SK-N-SH treated with all-trans-retinoic acid at 6 μM for 48 hours (cell line): Measurements from ENCODE around the gene P3H1.

Source experiments
- ATAC-seq: fragments of 200-7000 bp; cut with Tn5 transposase; 3 replicates; pipeline ENCODE4 v1.9.1; 2020; ENCODE audit warnings: mild to moderate bottlenecking, moderate library complexity
- ARNTL ChIP-seq: fragments of 450-650 bp; formaldehyde crosslinking; IDR thresholded peaks from 2 replicates; pipeline ENCODE4 v1.5.0; 2020; ENCODE audit warnings: low read depth, mild to moderate bottlenecking, moderate library complexity, borderline replicate concordance
- BACH2 ChIP-seq: fragments of 250-450 bp; sonication (Bioruptor Pico); IDR thresholded peaks from 2 replicates; pipeline ENCODE4 v1.9.0; 2021; ENCODE audit warnings: mild to moderate bottlenecking, borderline replicate concordance
- CREB5 ChIP-seq: fragments of 250-450 bp; sonication (Bioruptor Pico); IDR thresholded peaks from 2 replicates; pipeline ENCODE4 v1.5.1; 2020; ENCODE audit warnings: low read depth, mild to moderate bottlenecking, moderate library complexity
- CSDC2 ChIP-seq: fragments of 250-450 bp; sonication (Bioruptor Pico); IDR thresholded peaks from 2 replicates; pipeline ENCODE4 v1.5.0; 2020; ENCODE audit warnings: mild to moderate bottlenecking, moderate library complexity
- CSRNP3 ChIP-seq: fragments of 250-450 bp; sonication (Bioruptor Pico); IDR thresholded peaks from 2 replicates; pipeline ENCODE4 v1.5.1; 2021; ENCODE audit warnings: mild to moderate bottlenecking, moderate library complexity
- ESRRG ChIP-seq: fragments of 250-450 bp; sonication (Bioruptor Pico); IDR thresholded peaks from 2 replicates; pipeline ENCODE4 v1.6.1; 2021; ENCODE audit warnings: mild to moderate bottlenecking
- GLIS3 ChIP-seq: fragments of 250-450 bp; sonication (Bioruptor Pico); IDR thresholded peaks from 2 replicates; pipeline ENCODE4 v1.5.0; 2020; ENCODE audit warnings: mild to moderate bottlenecking, moderate library complexity
- ISL1 ChIP-seq: fragments of 250-450 bp; sonication (Bioruptor Pico); IDR thresholded peaks from 2 replicates; pipeline ENCODE4 v2.1.2; 2022; ENCODE audit warnings: mild to moderate bottlenecking, moderate library complexity
- OSR1 ChIP-seq: fragments of 250-450 bp; sonication (Bioruptor Pico); IDR thresholded peaks from 2 replicates; pipeline ENCODE4 v1.8.0; 2022; ENCODE audit warnings: moderate library complexity, mild to moderate bottlenecking, inconsistent platforms
- POU6F1 ChIP-seq: fragments of 250-450 bp; sonication (Bioruptor Pico); IDR thresholded peaks from 2 replicates; pipeline ENCODE4 v1.8.0; 2021; ENCODE audit warnings: low read depth, mild to moderate bottlenecking, moderate library complexity, borderline replicate concordance
- PPARA ChIP-seq: fragments of 250-450 bp; sonication (Bioruptor Pico); IDR thresholded peaks from 2 replicates; pipeline ENCODE4 v1.5.0; 2020; ENCODE audit warnings: mild to moderate bottlenecking, borderline replicate concordance
- RARB ChIP-seq: fragments of 250-450 bp; sonication (Bioruptor Pico); IDR thresholded peaks from 2 replicates; pipeline ENCODE4 v1.8.0; 2021; ENCODE audit warnings: mild to moderate bottlenecking, moderate library complexity
- SNAI2 ChIP-seq: fragments of 250-450 bp; sonication (Bioruptor Pico); IDR thresholded peaks from 2 replicates; pipeline ENCODE4 v1.5.0; 2020; ENCODE audit warnings: mild to moderate bottlenecking, moderate library complexity
- TCF4 ChIP-seq: fragments of 250-450 bp; sonication (Bioruptor Pico); IDR thresholded peaks from 2 replicates; pipeline ENCODE4 v1.8.0; 2021; ENCODE audit warnings: mild to moderate bottlenecking, moderate library complexity, borderline replicate concordance
- TOX ChIP-seq: fragments of 250-450 bp; sonication (Bioruptor Pico); IDR thresholded peaks from 2 replicates; pipeline ENCODE4 v1.8.0; 2021; ENCODE audit warnings: mild to moderate bottlenecking, moderate library complexity, borderline replicate concordance
- TSHZ2 ChIP-seq: fragments of 250-450 bp; sonication (Bioruptor Pico); IDR thresholded peaks from 2 replicates; pipeline ENCODE4 v1.5.0; 2020; ENCODE audit warnings: mild to moderate bottlenecking, moderate library complexity
- ZC3H10 ChIP-seq: fragments of 250-450 bp; sonication (Bioruptor Pico); IDR thresholded peaks from 2 replicates; pipeline ENCODE4 v1.5.1; 2021; ENCODE audit warnings: mild to moderate bottlenecking, moderate library complexity
- ZFP3 ChIP-seq: fragments of 250-450 bp; sonication (Bioruptor Pico); IDR thresholded peaks from 2 replicates; pipeline ENCODE4 v1.5.0; 2020; ENCODE audit warnings: mild to moderate bottlenecking, moderate library complexity
- ZFP30 ChIP-seq: fragments of 450-650 bp; formaldehyde crosslinking; IDR thresholded peaks from 2 replicates; pipeline ENCODE4 v1.5.0; 2022; ENCODE audit warnings: mild to moderate bottlenecking, moderate library complexity
- ZNF565 ChIP-seq: fragments of 450-650 bp; formaldehyde crosslinking; conservative IDR thresholded peaks from 2 replicates; pipeline ENCODE4 v1.5.0; 2020; ENCODE audit warnings: low read depth, mild to moderate bottlenecking, moderate library complexity
- ZNF70 ChIP-seq: fragments of 450-650 bp; formaldehyde crosslinking; IDR thresholded peaks from 2 replicates; pipeline ENCODE4 v1.5.0; 2020; ENCODE audit warnings: mild to moderate bottlenecking, moderate library complexity
- ZNF8 ChIP-seq: fragments of 450-650 bp; formaldehyde crosslinking; IDR thresholded peaks from 2 replicates; pipeline ENCODE4 v1.5.0; 2020; ENCODE audit warnings: mild to moderate bottlenecking, moderate library complexity

The P3H1 gene

GRCh38 chr1:42783092-42783491 is 16.3 kb upstream of the P3H1 start:
- no peak for ATAC-seq
- no peak for TF ChIP-seq CSRNP3 (CRISPR knock-in tag)

GRCh38 chr1:42780176-42780575 is 13.3 kb upstream of the P3H1 start:
- TF ChIP-seq ZC3H10 (CRISPR knock-in tag) = no peak
- TF ChIP-seq ZFP30 (CRISPR knock-in tag) = no peak
- TF ChIP-seq POU6F1 (CRISPR knock-in tag) = no peak
- TF ChIP-seq ZNF8 (CRISPR knock-in tag) = no peak
- TF ChIP-seq CSRNP3 (CRISPR knock-in tag) = no peak
- no peak for TF ChIP-seq GLIS3 (CRISPR knock-in tag)
- TF ChIP-seq CREB5 (CRISPR knock-in tag) = no peak
- no peak for TF ChIP-seq SNAI2 (CRISPR knock-in tag)
- no peak for TF ChIP-seq ISL1 (CRISPR knock-in tag)
- no peak for TF ChIP-seq RARB (CRISPR knock-in tag)
- no peak for TF ChIP-seq ZNF565 (CRISPR knock-in tag)
- no peak for TF ChIP-seq PPARA
- TF ChIP-seq ESRRG (CRISPR knock-in tag) = no peak
- ATAC-seq = no peak

GRCh38 chr1:42779725-42780124 is 12.9 kb upstream of the P3H1 start:
- ATAC-seq = no peak
- TF ChIP-seq TOX (CRISPR knock-in tag) (no peak), GLIS3 (CRISPR knock-in tag) (no peak), TCF4 (CRISPR knock-in tag) (no peak), ZFP3 (CRISPR knock-in tag) (no peak), ISL1 (CRISPR knock-in tag) (no peak), CREB5 (CRISPR knock-in tag) (no peak), ZNF8 (CRISPR knock-in tag) (no peak), ZFP30 (CRISPR knock-in tag) (no peak), RARB (CRISPR knock-in tag) (no peak), ZNF70 (CRISPR knock-in tag) (no peak), ZNF565 (CRISPR knock-in tag) (no peak), CSDC2 (CRISPR knock-in tag) (no peak), SNAI2 (CRISPR knock-in tag) (no peak), POU6F1 (CRISPR knock-in tag) (no peak), OSR1 (CRISPR knock-in tag) (no peak), PPARA (no peak), TSHZ2 (CRISPR knock-in tag) (no peak), CSRNP3 (CRISPR knock-in tag) (no peak), ARNTL (CRISPR knock-in tag) (no peak), BACH2 (CRISPR knock-in tag) (no peak)
